ENCODE measurements around the gene DSP.

The DSP gene

GRCh38 chr6:7522873-7523272 is 18.6 kb upstream of the DSP start:
- H3K4me3 ChIP-seq (replicated peaks; ENCODE audit: low read depth, low read length), result no peak overlapping the region
- TF ChIP-seq, protein P1, sequence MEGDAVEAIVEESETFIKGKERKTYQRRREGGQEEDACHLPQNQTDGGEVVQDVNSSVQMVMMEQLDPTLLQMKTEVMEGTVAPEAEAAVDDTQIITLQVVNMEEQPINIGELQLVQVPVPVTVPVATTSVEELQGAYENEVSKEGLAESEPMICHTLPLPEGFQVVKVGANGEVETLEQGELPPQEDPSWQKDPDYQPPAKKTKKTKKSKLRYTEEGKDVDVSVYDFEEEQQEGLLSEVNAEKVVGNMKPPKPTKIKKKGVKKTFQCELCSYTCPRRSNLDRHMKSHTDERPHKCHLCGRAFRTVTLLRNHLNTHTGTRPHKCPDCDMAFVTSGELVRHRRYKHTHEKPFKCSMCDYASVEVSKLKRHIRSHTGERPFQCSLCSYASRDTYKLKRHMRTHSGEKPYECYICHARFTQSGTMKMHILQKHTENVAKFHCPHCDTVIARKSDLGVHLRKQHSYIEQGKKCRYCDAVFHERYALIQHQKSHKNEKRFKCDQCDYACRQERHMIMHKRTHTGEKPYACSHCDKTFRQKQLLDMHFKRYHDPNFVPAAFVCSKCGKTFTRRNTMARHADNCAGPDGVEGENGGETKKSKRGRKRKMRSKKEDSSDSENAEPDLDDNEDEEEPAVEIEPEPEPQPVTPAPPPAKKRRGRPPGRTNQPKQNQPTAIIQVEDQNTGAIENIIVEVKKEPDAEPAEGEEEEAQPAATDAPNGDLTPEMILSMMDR (IDR thresholded peaks at IDR 0.05; ENCODE audit: low read length, missing control alignments), result no peak
- DNase-seq (ENCODE audit: low read depth), result no peak

DNA sequence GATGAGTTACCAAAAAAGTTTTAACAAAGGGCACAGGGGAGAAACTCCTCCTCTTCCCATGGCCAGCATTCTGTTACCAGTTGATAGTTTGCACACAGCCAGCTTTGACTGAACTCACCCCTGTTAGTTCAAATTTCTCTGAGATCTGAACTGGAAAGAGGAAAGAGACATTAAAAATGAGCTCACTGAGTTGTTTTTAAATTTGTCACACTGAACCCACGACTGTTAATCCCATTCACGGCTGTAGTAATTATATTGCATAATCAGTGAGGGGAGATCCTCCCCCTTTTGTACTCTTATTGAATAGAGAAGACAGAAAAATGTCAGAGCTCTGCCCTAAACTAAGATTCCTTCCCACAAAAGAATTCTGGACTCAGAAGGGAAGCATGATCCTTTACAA is 17.5 kb upstream of the DSP start:
- TF ChIP-seq, protein P1 (IDR thresholded peaks at IDR 0.05; ENCODE audit: low read length, missing control alignments), result no peak
- H3K4me3 ChIP-seq (replicated peaks; ENCODE audit: low read depth, low read length), result no peak overlapping the region
- no peak for DNase-seq (ENCODE audit: low read depth)

DNA sequence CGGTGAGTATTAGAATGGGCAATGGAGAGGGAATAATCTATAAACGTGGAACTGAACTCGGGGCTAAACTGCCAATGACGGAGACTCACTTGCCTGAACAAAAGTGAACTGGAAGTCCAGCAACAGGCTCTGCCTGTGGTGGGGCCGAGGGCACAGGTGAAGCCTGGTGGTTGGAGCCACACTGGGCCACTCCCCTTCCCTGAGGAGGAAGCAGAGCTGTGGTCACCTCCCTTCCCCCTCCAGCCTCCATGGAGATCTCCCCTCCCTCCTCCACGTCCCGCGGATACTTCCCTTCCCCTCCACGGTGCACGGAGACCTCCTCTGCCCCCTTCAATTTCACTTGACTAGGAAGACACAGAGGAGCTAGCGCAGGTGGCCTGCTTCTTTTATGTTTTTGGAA is 14.7 kb upstream of the DSP start:
- no peak for DNase-seq (ENCODE audit: low read depth)

DNA sequence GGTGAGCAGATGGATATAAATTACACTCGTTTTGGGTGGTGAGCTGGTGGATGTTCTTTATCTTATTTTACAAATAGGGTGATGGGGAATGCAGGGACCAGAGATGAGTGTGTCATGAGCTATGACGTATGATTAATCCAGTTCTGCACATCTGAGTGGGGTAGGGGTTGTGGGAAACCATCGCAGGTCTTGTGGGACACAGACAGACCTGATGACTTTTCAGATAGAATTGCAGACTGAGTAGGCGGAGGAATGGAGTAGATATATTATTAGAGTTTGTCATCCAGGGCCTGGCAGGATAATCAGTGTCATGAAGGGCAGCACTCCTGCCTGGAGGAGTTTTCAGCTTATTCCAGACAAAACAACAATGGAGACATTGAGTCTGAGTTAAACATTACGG is 12.9 kb upstream of the DSP start:
- no peak overlapping the region for H3K4me3 ChIP-seq (replicated peaks; ENCODE audit: low read depth, low read length)
- TF ChIP-seq, protein P1 (IDR thresholded peaks at IDR 0.05; ENCODE audit: low read length, missing control alignments), result no peak
- DNase-seq (ENCODE audit: low read depth), result peak; percentile 49

More for the DNA sequence above, 14.7 kb upstream of the DSP start:
- H3K4me3 ChIP-seq (replicated peaks; ENCODE audit: low read depth, low read length), result no peak overlapping the region
- TF ChIP-seq, protein P1 (IDR thresholded peaks at IDR 0.05; ENCODE audit: low read length, missing control alignments), result no peak

GRCh38 chr6:7529141-7529540 is 12.3 kb upstream of the DSP start:
- no peak overlapping the region for H3K4me3 ChIP-seq (replicated peaks; ENCODE audit: low read depth, low read length)
- TF ChIP-seq, protein P1 (IDR thresholded peaks at IDR 0.05; ENCODE audit: low read length, missing control alignments), result no peak
- no peak for DNase-seq (ENCODE audit: low read depth)

DNA sequence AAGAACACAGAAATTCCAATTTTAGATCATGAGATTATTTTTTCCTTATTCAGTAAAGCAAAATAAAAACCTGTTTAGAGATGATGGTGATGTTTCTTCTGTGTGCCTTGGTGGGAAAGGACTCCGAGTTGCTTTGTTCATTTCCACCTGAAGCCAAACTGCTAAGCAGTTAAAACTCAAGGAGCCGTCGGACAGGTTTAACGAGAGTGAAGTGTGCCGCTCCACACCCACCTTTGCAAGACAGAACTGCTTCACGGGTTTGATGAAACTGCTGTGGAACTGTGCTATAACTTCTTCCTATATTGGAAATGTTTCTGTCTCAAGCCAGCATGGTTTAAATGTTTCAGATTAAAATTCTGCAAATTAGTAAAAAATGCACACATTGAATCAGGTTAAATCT is 9.2 kb upstream of the DSP start:
- H3K4me3 ChIP-seq (replicated peaks; ENCODE audit: low read depth, low read length), result no peak overlapping the region
- DNase-seq (ENCODE audit: low read depth), result no peak
- TF ChIP-seq, protein P1 (IDR thresholded peaks at IDR 0.05; ENCODE audit: low read length, missing control alignments), result no peak

DNA sequence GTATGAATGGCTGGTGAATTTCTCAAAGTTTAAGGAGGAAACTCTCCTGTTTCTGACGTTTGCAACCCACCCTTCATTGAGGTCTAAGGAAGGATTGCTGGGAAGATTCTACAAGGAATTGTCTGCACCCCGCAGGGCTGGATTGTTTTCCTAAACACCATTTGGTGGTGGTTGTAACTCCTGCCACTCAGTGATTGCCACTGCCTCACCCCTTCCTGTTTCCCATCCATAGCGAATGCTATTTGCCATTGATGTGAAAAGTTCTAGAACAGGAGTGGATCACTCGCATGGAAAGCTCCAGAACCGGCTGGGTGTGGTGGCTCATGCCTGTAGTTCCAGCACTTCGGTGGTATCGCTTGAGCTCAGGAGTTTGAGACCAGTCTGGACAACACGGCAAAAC is 8.7 kb upstream of the DSP start:
- no peak overlapping the region for H3K4me3 ChIP-seq (replicated peaks; ENCODE audit: low read depth, low read length)
- TF ChIP-seq, protein P1 (IDR thresholded peaks at IDR 0.05; ENCODE audit: low read length, missing control alignments), result no peak
- DNase-seq (ENCODE audit: low read depth), result no peak
